DND-41 (cell line): ENCODE measurements around the gene PDE4DIP.
"Not testable (repeated sequence)": the region's sequence is repeated elsewhere in the genome, so short reads cannot be mapped to it uniquely, and the experiment has no call there.

Source experiments
- ATAC-seq: fragments of 200-7000 bp; cut with Tn5 transposase; 3 replicates; pipeline ENCODE4 v1.9.1; 2021; ENCODE audit warnings: low read depth; ENCODE audit not compliant: insufficient read depth
- DNase-seq: peaks from one replicate; pipeline ENCODE4 v3.0.0-alpha.2; 2020
- H2AFZ ChIP-seq: 2 replicates; pipeline ENCODE4 v1.6.0; 2012; ENCODE audit warnings: low read depth, low read length
- H3K27ac ChIP-seq: 2 replicates; pipeline ENCODE4 v1.5.1; 2012; ENCODE audit warnings: low read length, inconsistent platforms
- H3K27me3 ChIP-seq: fragments of 200-600 bp; sonication (generic); 2 replicates; pipeline ENCODE4 v1.6.0; 2012; ENCODE audit warnings: low read length, mild to moderate bottlenecking, inconsistent platforms; ENCODE audit not compliant: insufficient read depth, poor library complexity
- H3K36me3 ChIP-seq: 2 replicates; pipeline ENCODE4 v1.5.1; 2012; ENCODE audit warnings: low read length, inconsistent platforms; ENCODE audit not compliant: insufficient read depth
- H3K4me1 ChIP-seq: 2 replicates; pipeline ENCODE4 v1.5.1; 2012; ENCODE audit warnings: mild to moderate bottlenecking, low read length; ENCODE audit not compliant: insufficient read depth
- H3K4me2 ChIP-seq: 2 replicates; pipeline ENCODE4 v1.6.0; 2012; ENCODE audit warnings: mild to moderate bottlenecking, moderate library complexity, low read length, inconsistent platforms; ENCODE audit not compliant: insufficient read depth
- H3K4me3 ChIP-seq, 2 experiments: fragments of 200-600 bp in 1 of 2; shearing (Covaris generic) in 1 of 2; 2 replicates each; pipeline ENCODE4 v1.5.1; 2012 to 2016; ENCODE audit warnings: inconsistent platforms in 2 of 2, low read length in 2 of 2, mild to moderate bottlenecking in 2 of 2, low read depth in 1 of 2, moderate library complexity in 1 of 2
- H3K79me2 ChIP-seq: 2 replicates; pipeline ENCODE4 v1.6.0; 2012; ENCODE audit warnings: low read length, inconsistent platforms; ENCODE audit not compliant: insufficient read depth
- H3K9ac ChIP-seq: 2 replicates; pipeline ENCODE4 v1.6.0; 2012; ENCODE audit warnings: low read depth, mild to moderate bottlenecking, inconsistent platforms, low read length, moderate library complexity
- H3K9me3 ChIP-seq: 2 replicates; pipeline ENCODE4 v1.5.1; 2012; ENCODE audit warnings: low read length, moderate library complexity, mild to moderate bottlenecking, inconsistent platforms; ENCODE audit not compliant: insufficient read depth, severe bottlenecking
- H4K20me1 ChIP-seq: 2 replicates; pipeline ENCODE4 v1.6.0; 2012; ENCODE audit warnings: low read length; ENCODE audit not compliant: insufficient read depth

The PDE4DIP gene

GRCh38 chr1:149024327-149024726, 180.1 kb downstream of the PDE4DIP start:
- ATAC-seq, H3K4me3 ChIP-seq, H3K4me2 ChIP-seq, H3K9ac ChIP-seq, H4K20me1 ChIP-seq, DNase-seq, H3K4me1 ChIP-seq, H3K79me2 ChIP-seq, H3K27me3 ChIP-seq, H2AFZ ChIP-seq, H3K36me3 ChIP-seq, H3K9me3 ChIP-seq, H3K27ac ChIP-seq: not testable (repeated sequence)

GRCh38 chr1:149033916-149034315, 189.7 kb downstream of the PDE4DIP start:
- H3K27ac ChIP-seq, H3K9me3 ChIP-seq, H3K27me3 ChIP-seq, H3K4me3 ChIP-seq, H3K4me1 ChIP-seq, H4K20me1 ChIP-seq, DNase-seq, H2AFZ ChIP-seq, H3K79me2 ChIP-seq, H3K9ac ChIP-seq, ATAC-seq, H3K36me3 ChIP-seq, H3K4me2 ChIP-seq: not testable (repeated sequence)

- H3K27ac ChIP-seq, ATAC-seq, H2AFZ ChIP-seq: not testable (repeated sequence)
Observed at GRCh38 chr1:149043056-149043455, 198.8 kb downstream of the PDE4DIP start.

GRCh38 chr1:149064611-149065010, 220.4 kb downstream of the PDE4DIP start:
- not testable (repeated sequence) for H3K36me3 ChIP-seq, H3K4me2 ChIP-seq, H3K79me2 ChIP-seq, H3K9ac ChIP-seq, H3K4me1 ChIP-seq, H4K20me1 ChIP-seq, H3K27ac ChIP-seq, H3K4me3 ChIP-seq, H3K9me3 ChIP-seq, ATAC-seq, H3K27me3 ChIP-seq, DNase-seq, H2AFZ ChIP-seq

More at GRCh38 chr1:149043056-149043455, 198.8 kb downstream of the PDE4DIP start:
- H4K20me1 ChIP-seq, H3K9me3 ChIP-seq, H3K4me1 ChIP-seq, H3K9ac ChIP-seq, H3K4me3 ChIP-seq, H3K4me2 ChIP-seq, H3K36me3 ChIP-seq, H3K27me3 ChIP-seq, H3K79me2 ChIP-seq, DNase-seq: not testable (repeated sequence)

GRCh38 chr1:149075505-149076127, 231.4 kb downstream of the PDE4DIP start:
- not testable (repeated sequence) for H4K20me1 ChIP-seq, H2AFZ ChIP-seq, H3K27ac ChIP-seq, H3K9me3 ChIP-seq, H3K4me3 ChIP-seq, DNase-seq, ATAC-seq, H3K4me1 ChIP-seq, H3K27me3 ChIP-seq, H3K79me2 ChIP-seq, H3K9ac ChIP-seq, H3K4me2 ChIP-seq, H3K36me3 ChIP-seq
